Epithelial cell of proximal tubule (primary cell): ENCODE results near the gene TARS2. TPM values are rescaled to one million over a fixed set of nuclear protein-coding genes. Genes with fewer than 3 reads are reported as not detected.

Source experiments
- DNase-seq: peaks from one replicate; pipeline ENCODE4 v3.0.0-alpha.2; 2011; ENCODE audit warnings: low read depth
- H3K4me3 ChIP-seq: 2 replicates; pipeline ENCODE4 v1.5.1; 2011; ENCODE audit warnings: low read depth, mild to moderate bottlenecking, low read length
- total RNA-seq: library from RNA; depleted of rRNA; stranded (reverse); fragments of >200 nt; gene quantifications from 2 replicates; pipeline ENCODE4 v1.2.3, GENCODE V29; 2015
- TF ChIP-seq, protein P1 (sequence below): conservative IDR thresholded peaks from 2 replicates; pipeline ENCODE4 v1.5.1; 2012; ENCODE audit warnings: low read depth, mild to moderate bottlenecking, low read length

Gene TARS2
- total RNA-seq, 1 donor from 2014 or later = 20.5 TPM

DNA sequence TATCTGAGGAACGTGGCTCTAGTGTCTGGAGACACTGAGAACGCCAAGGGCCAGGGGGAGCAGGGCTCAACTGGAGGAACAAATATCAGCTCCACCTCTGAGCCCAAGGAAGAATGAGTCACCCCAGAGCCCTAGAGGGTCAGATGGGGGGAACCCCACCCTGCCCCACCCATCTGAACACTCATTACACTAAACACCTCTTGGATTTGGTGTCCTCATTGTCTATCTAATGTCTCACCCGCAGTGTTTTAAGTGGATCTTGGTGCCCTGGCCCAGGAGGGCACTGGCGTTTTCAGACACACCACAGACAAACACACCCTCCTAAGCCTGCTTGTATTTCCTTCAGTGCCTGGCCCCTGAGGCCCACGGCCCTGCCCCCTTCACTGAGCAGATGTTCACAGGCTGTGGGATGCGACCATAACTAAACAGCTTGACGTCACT lies 26.2 kb downstream of the TARS2 start:
- H3K4me3 ChIP-seq = no peak overlapping the region
- TF ChIP-seq, protein P1, sequence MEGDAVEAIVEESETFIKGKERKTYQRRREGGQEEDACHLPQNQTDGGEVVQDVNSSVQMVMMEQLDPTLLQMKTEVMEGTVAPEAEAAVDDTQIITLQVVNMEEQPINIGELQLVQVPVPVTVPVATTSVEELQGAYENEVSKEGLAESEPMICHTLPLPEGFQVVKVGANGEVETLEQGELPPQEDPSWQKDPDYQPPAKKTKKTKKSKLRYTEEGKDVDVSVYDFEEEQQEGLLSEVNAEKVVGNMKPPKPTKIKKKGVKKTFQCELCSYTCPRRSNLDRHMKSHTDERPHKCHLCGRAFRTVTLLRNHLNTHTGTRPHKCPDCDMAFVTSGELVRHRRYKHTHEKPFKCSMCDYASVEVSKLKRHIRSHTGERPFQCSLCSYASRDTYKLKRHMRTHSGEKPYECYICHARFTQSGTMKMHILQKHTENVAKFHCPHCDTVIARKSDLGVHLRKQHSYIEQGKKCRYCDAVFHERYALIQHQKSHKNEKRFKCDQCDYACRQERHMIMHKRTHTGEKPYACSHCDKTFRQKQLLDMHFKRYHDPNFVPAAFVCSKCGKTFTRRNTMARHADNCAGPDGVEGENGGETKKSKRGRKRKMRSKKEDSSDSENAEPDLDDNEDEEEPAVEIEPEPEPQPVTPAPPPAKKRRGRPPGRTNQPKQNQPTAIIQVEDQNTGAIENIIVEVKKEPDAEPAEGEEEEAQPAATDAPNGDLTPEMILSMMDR = no peak
- DNase-seq = no peak

DNA sequence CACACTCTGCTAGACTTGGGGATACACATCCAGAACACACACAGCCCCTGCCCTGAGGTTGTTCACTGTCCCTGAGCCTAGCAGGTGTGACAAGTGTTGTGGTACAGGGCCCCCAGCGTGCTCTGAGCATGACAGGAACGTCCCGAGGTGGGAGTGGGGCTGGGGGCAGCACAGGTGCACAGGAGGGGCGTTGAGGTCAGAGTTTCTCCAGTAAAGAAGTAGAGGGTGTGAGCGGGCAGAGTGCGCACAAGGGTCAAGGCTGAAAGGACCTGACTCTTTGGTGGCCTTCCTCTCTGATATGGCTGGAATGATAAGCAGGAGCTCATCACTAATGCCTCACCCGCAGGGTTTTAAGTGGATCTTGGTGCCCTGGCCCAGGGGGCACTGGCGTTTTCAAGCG lies 27.0 kb downstream of the TARS2 start:
- H3K4me3 ChIP-seq = no peak overlapping the region
- TF ChIP-seq, protein P1 = no peak
- DNase-seq = no peak

DNA sequence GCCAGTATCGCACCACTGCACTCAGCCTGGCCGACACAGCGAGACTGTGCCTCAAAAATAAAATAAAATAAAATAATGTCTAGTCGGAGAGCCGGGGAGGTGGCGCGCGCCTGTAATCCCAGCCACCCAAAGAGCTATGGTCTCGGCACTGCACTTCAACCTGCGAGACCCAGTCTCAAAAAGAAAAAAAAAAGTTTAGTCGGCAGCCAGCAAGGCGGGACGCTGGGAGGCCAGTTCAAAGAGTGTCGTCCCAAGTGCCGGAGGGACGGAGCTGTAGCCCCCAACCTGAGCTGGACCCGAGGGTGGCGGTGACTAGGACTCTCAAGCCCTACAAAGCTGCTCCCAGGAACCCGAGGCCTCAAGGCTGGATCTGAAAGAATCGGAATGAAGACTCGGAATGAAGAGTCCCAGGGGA lies 27.7 kb downstream of the TARS2 start:
- DNase-seq = no peak
- TF ChIP-seq, protein P1 = no peak
- H3K4me3 ChIP-seq = peak overlapping the region; percentile 72

DNA sequence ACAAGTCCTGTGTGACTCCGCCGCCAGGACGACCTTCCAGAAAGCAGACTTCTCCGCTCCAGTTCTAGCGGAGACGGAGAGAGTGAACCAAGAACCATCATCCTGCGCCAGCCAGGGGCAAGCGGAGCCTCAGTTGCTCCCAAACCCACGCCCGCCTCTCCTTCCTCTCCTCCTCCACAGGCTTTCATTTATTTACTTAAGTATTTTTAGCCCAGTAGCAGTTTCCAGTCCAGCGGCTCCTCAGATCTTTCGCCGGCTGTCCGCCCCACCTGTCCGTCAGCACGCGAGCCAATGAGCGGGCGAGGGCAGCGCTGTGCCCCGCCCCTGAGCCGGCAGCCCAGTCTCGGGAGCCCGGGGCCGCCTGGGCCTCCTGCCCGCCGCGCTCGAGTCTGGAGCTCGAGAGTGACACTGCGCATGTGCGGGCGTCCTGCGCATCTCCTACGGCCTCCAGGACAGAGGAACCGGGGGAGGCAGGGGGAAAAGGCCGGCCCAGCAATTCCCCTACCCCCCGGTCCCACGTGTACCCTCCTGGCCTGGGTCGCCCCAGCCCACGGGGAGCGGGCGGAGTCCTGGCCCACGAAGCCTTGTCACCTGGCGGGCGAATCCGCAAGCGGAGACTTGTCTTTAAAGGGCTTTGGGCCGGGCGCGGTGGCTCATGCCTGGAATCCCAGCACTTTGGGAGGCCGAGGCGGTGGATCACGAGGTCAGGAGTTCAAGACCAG lies 28.3 kb downstream of the TARS2 start, which contains the start of gene FALEC:
TSS of gene FALEC (plus strand) at position 425 of the 722 bp plus-strand sequence.
- TF ChIP-seq, protein P1 = no peak
- DNase-seq = no peak
- H3K4me3 ChIP-seq = peak within 1 kb of the TSS; percentile 72

DNA sequence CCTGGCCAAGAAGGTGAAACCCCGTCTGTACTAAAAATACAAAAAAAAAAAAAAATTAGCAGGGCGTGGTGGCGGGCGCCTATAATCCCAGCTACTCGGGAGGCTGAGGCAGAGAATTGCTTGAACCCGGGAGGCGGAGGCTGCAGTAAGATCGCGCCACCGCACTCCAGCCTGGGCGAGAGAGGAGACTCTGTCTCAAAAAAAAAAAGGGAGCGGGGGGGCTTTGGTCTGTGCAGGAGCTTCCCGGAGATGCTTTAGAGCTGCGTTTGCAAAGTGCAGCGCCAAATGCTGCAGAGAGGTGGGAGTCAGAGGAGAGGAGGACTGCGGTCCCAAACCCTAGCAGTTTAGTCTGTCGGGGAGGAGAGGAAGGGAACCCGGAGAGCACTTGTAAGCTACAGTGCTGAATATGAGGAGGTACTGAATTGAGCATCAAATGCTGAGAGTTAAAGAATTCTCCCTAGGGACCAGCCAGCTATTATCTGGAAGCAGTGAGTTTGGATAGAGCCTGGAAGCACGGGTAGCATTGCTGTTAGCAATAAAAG lies 28.9 kb downstream of the TARS2 start:
- no peak for DNase-seq
- TF ChIP-seq, protein P1 = peak; percentile 3
- peak overlapping the region; percentile 72 for H3K4me3 ChIP-seq

DNA sequence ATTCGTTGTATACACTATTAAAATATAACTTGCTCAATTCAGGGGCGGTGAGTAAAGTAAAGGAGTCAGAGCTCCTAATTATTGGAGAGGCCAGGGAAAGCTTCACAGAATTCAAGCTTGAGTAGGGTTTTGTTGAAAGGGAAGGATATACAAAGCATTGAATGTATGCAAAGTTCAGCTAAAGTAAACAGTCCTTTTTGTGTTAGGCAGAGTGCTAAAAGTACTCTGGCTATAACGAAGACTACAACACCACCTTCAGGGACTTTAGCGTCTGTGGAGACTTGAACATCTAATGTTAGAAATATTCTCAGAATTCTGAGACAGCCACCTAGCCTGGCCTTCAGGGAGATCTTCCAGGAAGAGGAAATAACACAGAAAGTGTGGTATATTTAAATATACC lies 29.4 kb downstream of the TARS2 start:
- TF ChIP-seq, protein P1 = no peak
- peak overlapping the region; percentile 72 for H3K4me3 ChIP-seq
- no peak for DNase-seq
